Thoracic aorta (tissue), 2 donors: ENCODE measurements around the gene BMP3. TPM values are rescaled to one million over a fixed set of nuclear protein-coding genes. Genes with fewer than 3 reads are reported as not detected.
"Not testable (repeated sequence)": the region's sequence is repeated elsewhere in the genome, so short reads cannot be mapped to it uniquely, and the experiment has no call there.

Experiments
- ATAC-seq: fragments of 150-250 bp; one replicate; pipeline ENCODE4 v1.8.0; 2017; ENCODE audit warnings: low read depth; ENCODE audit not compliant: insufficient number of reproducible peaks, low FRiP score
- DNase-seq: peaks from one replicate; pipeline ENCODE4 v3.0.0-alpha.2; 2020; ENCODE audit warnings: low spot score
- H3K27ac ChIP-seq, 2 donors: fragments of 200-600 bp; sonication (generic); 1 replicate in 1 of 2; 2 replicates in 1 of 2; pipeline ENCODE4 v1.5.1; 2016; ENCODE audit warnings: mild to moderate bottlenecking in 2 of 2, moderate library complexity in 2 of 2
- H3K27me3 ChIP-seq: fragments of 200-600 bp; sonication (generic); replicated peaks from 2 replicates; pipeline ENCODE4 v1.6.0; 2016; ENCODE audit warnings: mild to moderate bottlenecking; ENCODE audit not compliant: insufficient read depth
- H3K36me3 ChIP-seq: fragments of 200-600 bp; sonication (generic); one replicate; pipeline ENCODE4 v1.5.1; 2016
- H3K4me1 ChIP-seq, 2 donors: fragments of 200-600 bp; sonication (generic); 1 replicate in 1 of 2; 2 replicates in 1 of 2; pipeline versions ENCODE4 v1.5.1 to v1.6.0; 2016; ENCODE audit warnings: low read depth in 2 of 2, mild to moderate bottlenecking in 1 of 2; ENCODE audit not compliant: control insufficient read depth in 1 of 2
- H3K4me3 ChIP-seq: fragments of 200-600 bp; sonication (generic); 2 replicates; pipeline ENCODE4 v1.5.1; 2016; ENCODE audit warnings: mild to moderate bottlenecking
- H3K9me3 ChIP-seq: fragments of 200-600 bp; sonication (generic); 2 replicates; pipeline ENCODE4 v1.5.1; 2016
- CTCF ChIP-seq: fragments of 200-600 bp; sonication (generic); IDR thresholded peaks from one replicate; pipeline ENCODE4 v1.5.1; 2019; ENCODE audit warnings: antibody characterized with exemption
- total RNA-seq, 2 donors: library from RNA; depleted of rRNA; stranded (reverse); fragments of >200 nt; gene quantifications; one replicate each; pipeline versions ENCODE4 v1.1.0 to v1.2.3, GENCODE V29; 2016

Gene BMP3
- total RNA-seq, 2 donors from 2014 or later: 0.68 to 1.4 TPM

GRCh38 chr4:80999943-81000342, 30.6 kb upstream of the BMP3 start:
- DNase-seq: no peak
- no peak for ATAC-seq
- TF ChIP-seq CTCF: no peak
- Histone ChIP-seq H3K27ac (no peak overlapping the region), H3K27me3 (no peaks in the 10 kb centered on the region), H3K9me3 (no peaks in the 10 kb centered on the region), H3K4me1 (no peaks in the 10 kb centered on the region), H3K4me3 (no peak overlapping the region), H3K36me3 (no peaks in the 10 kb centered on the region)

- TF ChIP-seq CTCF: no peak
- Histone ChIP-seq H3K4me3 (no peak overlapping the region), H3K4me1 (no peaks in the 10 kb centered on the region), H3K9me3 (no peaks in the 10 kb centered on the region), H3K27me3 (no peaks in the 10 kb centered on the region), H3K36me3 (no peaks in the 10 kb centered on the region), H3K27ac (no peak overlapping the region)
- ATAC-seq (no peak), DNase-seq (no peak)
Measured at GRCh38 chr4:81003597-81004111, 26.9 kb upstream of the BMP3 start.

- H3K9me3 ChIP-seq: no peaks in the 10 kb centered on the region
- no peaks in the 10 kb centered on the region for H3K36me3 ChIP-seq
- no peak for DNase-seq
- no peak overlapping the region for H3K4me3 ChIP-seq
- H3K27ac ChIP-seq: no peak overlapping the region
- no peak for ATAC-seq
- H3K4me1 ChIP-seq: no peaks in the 10 kb centered on the region
- no peaks in the 10 kb centered on the region for H3K27me3 ChIP-seq
- TF ChIP-seq CTCF: no peak
Measured at GRCh38 chr4:81007417-81007816, 23.1 kb upstream of the BMP3 start.

GRCh38 chr4:81016566-81016965, 13.9 kb upstream of the BMP3 start:
- H3K27me3 ChIP-seq, H3K9me3 ChIP-seq, ATAC-seq, DNase-seq, H3K36me3 ChIP-seq, H3K4me1 ChIP-seq, H3K27ac ChIP-seq, H3K4me3 ChIP-seq: not testable (repeated sequence)

- H3K36me3 ChIP-seq: no peaks in the 10 kb centered on the region
- no peaks in the 10 kb centered on the region for H3K27me3 ChIP-seq
- no peaks in the 10 kb centered on the region for H3K9me3 ChIP-seq
- DNase-seq (no peak), ATAC-seq (no peak)
- TF ChIP-seq CTCF: no peak
- H3K27ac ChIP-seq: no peak overlapping the region
- H3K4me1 ChIP-seq: no peaks in the 10 kb centered on the region
- H3K4me3 ChIP-seq: no peak overlapping the region
Measured at GRCh38 chr4:81019006-81019405, 11.5 kb upstream of the BMP3 start.
